K562 (cell line): ENCODE results near the gene ETV3. TPM values are rescaled to one million over a fixed set of nuclear protein-coding genes. Genes with fewer than 3 reads are reported as not detected.
A peak's percentile ranks its signal among the peaks of the same experiment; 100 is the strongest.

Experiments used
- ATAC-seq: fragments of 200-7000 bp; cut with Tn5 transposase; 3 replicates; pipeline ENCODE4 v1.9.1; 2020; ENCODE audit warnings: moderate library complexity
- BruUV-seq: library from RNA; stranded (reverse); fragments of 400-500 nt; replicated peaks from 2 replicates; lab custom pipeline; 2021; lab: Mats Ljungman, UMichigan
- CTCF ChIA-PET: fragments of 300-600 bp; formaldehyde crosslinking; extraction: SDS; loops from one replicate; lab custom pipeline; 2021; ENCODE audit warnings: low intra/inter-chr PET ratio; lab: Yijun Ruan, JAX
- POLR2A ChIA-PET: fragments of 300-600, 350-650 bp; sonication (Branson Sonifier 250); formaldehyde crosslinking; extraction: SDS; loops from one replicate; lab custom pipeline; 2021; ENCODE audit warnings: antibody characterized with exemption, inconsistent platforms; lab: Yijun Ruan, JAX
- DNase-seq, 4 experiments: peaks; one replicate each; pipeline versions ENCODE4 v3.0.0 to v3.0.0-alpha.2; 2011 to 2018; ENCODE audit warnings: low spot score in 3 of 4, mixed read lengths in 3 of 4; ENCODE audit errors: extremely low read depth in 1 of 4
- FAIRE-seq: peaks from 2 replicates; lab custom pipeline; 2011; peaks lifted over from hg19 to GRCh38; lab: Jason Lieb, UNC
- H2AFZ ChIP-seq: 2 replicates; pipeline ENCODE4 v1.6.0; 2011; ENCODE audit warnings: low read depth, low read length, control low read depth, inconsistent platforms
- H3K27ac ChIP-seq: fragments of 200-600 bp; 3 replicates; pipeline ENCODE4 v1.8.0; 2011; ENCODE audit warnings: low read depth, mild to moderate bottlenecking, control low read depth, inconsistent platforms, low read length, moderate library complexity, mixed read lengths; ENCODE audit errors: extremely low read depth
- H3K27me3 ChIP-seq, 2 experiments: fragments of 300-600 bp in 1 of 2; 2 replicates in 1 of 2; 3 replicates in 1 of 2; pipeline versions ENCODE4 v1.6.0 to v1.8.0; 2011; ENCODE audit warnings: inconsistent platforms in 2 of 2, low read length in 2 of 2, mild to moderate bottlenecking in 1 of 2, mixed read lengths in 1 of 2, moderate library complexity in 1 of 2; ENCODE audit not compliant: control insufficient read depth in 2 of 2, insufficient read depth in 2 of 2
- H3K36me3 ChIP-seq: fragments of 300-600 bp; 3 replicates; pipeline ENCODE4 v1.8.0; 2011; ENCODE audit warnings: mild to moderate bottlenecking, low read length, inconsistent platforms; ENCODE audit not compliant: control insufficient read depth, insufficient read depth
- H3K4me1 ChIP-seq, 2 experiments: fragments of 200-600 bp in 1 of 2; replicated peaks in 1 of 2; 2 replicates in 1 of 2; 3 replicates in 1 of 2; pipeline versions ENCODE4 v1.5.1 to v1.8.0; 2011; ENCODE audit warnings: inconsistent platforms in 2 of 2, low read length in 2 of 2, mild to moderate bottlenecking in 1 of 2, mixed read lengths in 1 of 2, moderate library complexity in 1 of 2; ENCODE audit not compliant: control insufficient read depth in 2 of 2, insufficient read depth in 2 of 2
- H3K4me2 ChIP-seq: 2 replicates; pipeline ENCODE4 v1.6.1; 2011; ENCODE audit warnings: low read length, control low read depth, inconsistent platforms, mixed read lengths; ENCODE audit not compliant: insufficient read depth
- H3K4me3 ChIP-seq: fragments of 200-600 bp; sonication (generic), shearing (Covaris generic); 2 replicates; pipeline ENCODE4 v1.5.1; 2016; ENCODE audit warnings: control low read depth, inconsistent platforms
- H3K79me2 ChIP-seq: fragments of 200-600 bp; 3 replicates; pipeline ENCODE4 v1.8.0; 2011; ENCODE audit warnings: low read length, inconsistent platforms; ENCODE audit not compliant: control insufficient read depth, insufficient read depth
- H3K9ac ChIP-seq, 2 experiments: 2 replicates each; pipeline versions ENCODE4 v1.6.0 to v1.6.1; 2011; ENCODE audit warnings: low read depth in 2 of 2, low read length in 2 of 2, control low read depth in 1 of 2, inconsistent platforms in 1 of 2, mild to moderate bottlenecking in 1 of 2, mixed read lengths in 1 of 2; ENCODE audit not compliant: insufficient read depth in 1 of 2
- H3K9me1 ChIP-seq: one replicate; pipeline ENCODE4 v1.6.0; 2011; ENCODE audit warnings: inconsistent platforms, mild to moderate bottlenecking, low read length, moderate library complexity; ENCODE audit not compliant: control insufficient read depth, insufficient read depth
- H3K9me3 ChIP-seq: replicated peaks from 2 replicates; pipeline ENCODE4 v1.5.1; 2011; ENCODE audit warnings: low read depth, low read length, inconsistent platforms; ENCODE audit not compliant: control insufficient read depth, insufficient read depth
- H4K20me1 ChIP-seq: replicated peaks from 2 replicates; pipeline ENCODE4 v1.6.1; 2011; ENCODE audit warnings: low read length, inconsistent platforms, mixed read lengths; ENCODE audit not compliant: control insufficient read depth, insufficient read depth
- AFF1 ChIP-seq, 2 experiments: fragments of 450-650 bp; IDR thresholded peaks; 2 replicates each; pipeline ENCODE4 v1.6.1; 2018; ENCODE audit warnings: mild to moderate bottlenecking in 2 of 2, low read depth in 1 of 2; ENCODE audit not compliant: partially characterized antibody in 2 of 2
- DPF2 ChIP-seq: fragments of 450-650 bp; IDR thresholded peaks from 2 replicates; pipeline ENCODE4 v1.6.1; 2016
- HDAC1 ChIP-seq, 2 experiments: fragments of 450-650 bp; IDR thresholded peaks; 2 replicates each; pipeline ENCODE4 v1.6.1; 2016 to 2017; ENCODE audit warnings: inconsistent platforms in 1 of 2, mild to moderate bottlenecking in 1 of 2, moderate library complexity in 1 of 2
- HDAC8 ChIP-seq: fragments of 450-650 bp; IDR thresholded peaks from 2 replicates; pipeline ENCODE4 v1.6.1; 2016; ENCODE audit warnings: mild to moderate bottlenecking, missing genetic modification characterization, moderate library complexity, missing compliant biosample characterization
- MYNN ChIP-seq, 2 experiments: sonication (generic); formaldehyde crosslinking in 1 of 2; IDR thresholded peaks; 2 replicates each; pipeline versions ENCODE4 v1.5.0 to v1.6.1; 2016 to 2020; ENCODE audit warnings: antibody characterized with exemption in 1 of 2, missing genetic modification reagents in 1 of 2
- PKNOX1 ChIP-seq: fragments of 450-650 bp; IDR thresholded peaks from 2 replicates; pipeline ENCODE4 v1.6.1; 2016
- POLR2A ChIP-seq: fragments of 450-650 bp; conservative IDR thresholded peaks from 2 replicates; pipeline ENCODE4 v1.6.1; 2016
- SAP30 ChIP-seq: fragments of 200-600 bp; sonication (generic); IDR thresholded peaks from 2 replicates; pipeline ENCODE4 v1.6.1; 2012; ENCODE audit warnings: borderline replicate concordance, low read depth, mild to moderate bottlenecking, moderate library complexity, low read length, control low read depth, inconsistent platforms; ENCODE audit not compliant: insufficient read depth, poor library complexity, severe bottlenecking
- ZBTB11 ChIP-seq, 3 experiments: fragments of 200-800 bp in 1 of 3; fragments of 250-450 bp in 1 of 3; fragments of 450-650 bp in 1 of 3; sonication (Bioruptor Pico) in 1 of 3; sonication (Bioruptor generic) in 1 of 3; formaldehyde crosslinking in 1 of 3; IDR thresholded peaks; 2 replicates each; pipeline versions ENCODE4 v1.6.1 to v1.8.0; 2016 to 2022; ENCODE audit warnings: mild to moderate bottlenecking in 2 of 3, missing genetic modification characterization in 2 of 3, missing compliant biosample characterization in 1 of 3, moderate library complexity in 1 of 3
- ZC3H4 ChIP-seq: sonication (generic); formaldehyde crosslinking; IDR thresholded peaks from 2 replicates; pipeline ENCODE4 v1.9.0; 2021; ENCODE audit warnings: missing genetic modification reagents, borderline replicate concordance
- WGBS: fragments of 100-300 bp; shearing (Covaris generic); methylation state at CpG from one replicate; pipeline ENCODE4 v1.1.6; 2016; ENCODE audit warnings: low coverage, mixed read lengths; ENCODE audit not compliant: insufficient coverage; ENCODE audit errors: missing lambda C conversion rate; 5-methylcytosine and 5-hydroxymethylcytosine counted together
- in situ Hi-C: fragments of 300-500 bp; cut with MboI; formaldehyde crosslinking; loops from 4 replicates; pipeline ENCODE4 v1.15.0; 2018; ENCODE audit warnings: inconsistent platforms, mixed read lengths
- intact Hi-C: fragments of 100-400 bp; cut with micrococcal nuclease; formaldehyde crosslinking; loops from 2 replicates; pipeline ENCODE4 v1.14.2; 2022
- polyA plus RNA-seq, 8 experiments: library from polyadenylated mRNA; depleted of rRNA in 4 of 8; stranded (reverse) in 5 of 8; unstranded in 3 of 8; fragments of >200 nt; fragmentation: Nextera tagmentation in 2 of 8; fragmentation: Illumina TruSeq in 1 of 8; extraction: Ambion mirVana in 2 of 8; extraction: Trizol in 1 of 8; gene quantifications; 2 replicates each; pipeline versions ENCODE4 v1.2.1 to v1.2.3, GENCODE V29; 2011 to 2014; ENCODE audit warnings: inconsistent platforms in 1 of 8, missing spikeins in 1 of 8
- total RNA-seq, 7 experiments: library from RNA; depleted of rRNA in 6 of 7; stranded (reverse); fragments of >200 nt in 6 of 7; fragmentation: Illumina TruSeq in 2 of 7; extraction: Trizol in 2 of 7; gene quantifications; 2 replicates each; pipeline versions ENCODE4 v1.2.1 to v1.2.3, GENCODE V29; 2011 to 2021; ENCODE audit warnings: low replicate concordance in 1 of 7

ETV3 gene
- total and polyA plus RNA-seq, 9 of the 15 experiments (the other 6 are each of a cell fraction or from before 2014, with no cell fraction given), result 3.1 to 16.0 (median 9.0) TPM

GRCh38 chr1:157137408-157138219 is 581 bp downstream of the ETV3 start:
- Histone ChIP-seq H3K4me2 (peak overlapping the region; percentile 90), H3K9me1 (no peaks in the 10 kb centered on the region), H3K9me3 (no peaks in the 10 kb centered on the region), H3K79me2 (peaks cover 27% of the 10 kb centered on the region), H3K4me3 (peak overlapping the region; percentile 91), H2AFZ (peak overlapping the region; percentile 94), H3K36me3 (peaks cover 38% of the 10 kb centered on the region), H3K27me3 (no peaks in the 10 kb centered on the region), H4K20me1 (0 out of 2 replicates have a peak, but pooled peaks cover 9% of the 10 kb centered on the region), H3K27ac (peak overlapping the region; percentile 89), H3K4me1 (peaks cover 24 to 40% of the 10 kb centered on the region in 2 experiments), H3K9ac (peak overlapping the region; percentile 85 to 97)
- WGBS, result 2% methylated on average over 23 of the region's 36 CpGs
- FAIRE-seq, result peak; percentile 65
- intact Hi-C loops, result no loop called here
- TSS peak; percentile 60 for BruUV-seq
- ATAC-seq, result peak; percentile 43
- CTCF ChIA-PET, result interaction anchor here (0.6 to 0.7 kb wide), 2 partner anchors 10 to 43 kb away, joined by 3 read pairs; no protein-coding TSS in a partner anchor
- in situ Hi-C loops, result loop anchor here (5.0 kb wide), 1 partner anchor 40 kb away; the partner anchor contains the start of gene ETV3L
- DNase-seq, result peak in 1 of 4 experiments; percentile 43
- POLR2A ChIA-PET, result interaction anchor here (0.7 to 1.3 kb wide), 5 partner anchors 12 to 1026 kb away, joined by 3 to 6 read pairs (median 4); no protein-coding TSS in a partner anchor
- TF ChIP-seq ZC3H4 (CRISPR knock-in tag) (peak; percentile 78; the same call in 1 of the 2 replicates), POLR2A (no peak), AFF1 (IDR thresholded peaks at IDR 0.05; ENCODE audit: low read depth in 1 of 2, partially characterized antibody in 2 of 2) (peak in 1 of 2 experiments; percentile 35), ZBTB11 (CRISPR knock-in tag; IDR thresholded peaks at IDR 0.05) (0 out of 6 replicates have a peak, but pooled peaks of 1 of the 3 experiments have one; percentile 14), PKNOX1 (peak; percentile 42; the same call in 1 of the 2 replicates), DPF2 (peak; percentile 37; the same call in 1 of the 2 replicates), HDAC8 (tag) (no peak), MYNN (IDR thresholded peaks at IDR 0.05) (peak; percentile 67; the same call in 1 of the 2 replicates), MYNN (CRISPR knock-in tag; IDR thresholded peaks at IDR 0.05) (no peak), HDAC1 (IDR thresholded peaks at IDR 0.05) (peak in 1 of 2 experiments; percentile 45; a peak in 1 of 4 replicates), SAP30 (peak; percentile 12)
